ENCODE measurements around the gene TEX14.
"Not testable (repeated sequence)": the region's sequence is repeated elsewhere in the genome, so short reads cannot be mapped to it uniquely, and the experiment has no call there.

The TEX14 gene

GRCh38 chr17:58691701-58692238 lies at the start of gene TEX14:
Gene TEX14, minus strand, starts transcription at chr17:58692045. Its CDS starts 40,044 bp downstream, at chr17:58652001.
- DNase-seq (ENCODE audit: low spot score): no peak

- no peak for DNase-seq (ENCODE audit: low spot score)
These were observed 49.3 kb upstream of the TEX14 start for GRCh38 chr17:58741121-58741625.

GRCh38 chr17:58734811-58735210 lies 43.0 kb upstream of the TEX14 start:
- no peak for DNase-seq (ENCODE audit: low spot score)

GRCh38 chr17:58734040-58734439 lies 42.2 kb upstream of the TEX14 start:
- DNase-seq (ENCODE audit: low spot score): no peak

- no peak for DNase-seq (ENCODE audit: low spot score)
These were observed 39.1 kb upstream of the TEX14 start for GRCh38 chr17:58730937-58731336.

- DNase-seq (ENCODE audit: low spot score): no peak
These were observed 37.0 kb upstream of the TEX14 start for GRCh38 chr17:58728798-58729197.

- DNase-seq (ENCODE audit: low spot score): no peak
These were observed 30.9 kb upstream of the TEX14 start for GRCh38 chr17:58722696-58723095.

GRCh38 chr17:58722274-58722673 lies 30.4 kb upstream of the TEX14 start:
- DNase-seq (ENCODE audit: low spot score): no peak

GRCh38 chr17:58710948-58711552 lies 19.2 kb upstream of the TEX14 start:
- peak; percentile 15 for DNase-seq (ENCODE audit: low spot score)

GRCh38 chr17:58706351-58707140 lies 14.7 kb upstream of the TEX14 start:
- DNase-seq (ENCODE audit: low spot score): no peak

GRCh38 chr17:58703916-58704286 lies 12.1 kb upstream of the TEX14 start:
- DNase-seq (ENCODE audit: low spot score): no peak

- DNase-seq (ENCODE audit: low spot score): peak; percentile 52
These were observed 11.5 kb upstream of the TEX14 start for GRCh38 chr17:58703137-58703915.

GRCh38 chr17:58702708-58703107 lies 10.9 kb upstream of the TEX14 start:
- DNase-seq (ENCODE audit: low spot score): no peak

GRCh38 chr17:58702045-58702476 lies 10.2 kb upstream of the TEX14 start:
- no peak for DNase-seq (ENCODE audit: low spot score)

- no peak for DNase-seq (ENCODE audit: low spot score)
These were observed 7.9 kb upstream of the TEX14 start for GRCh38 chr17:58699771-58700170.

- no peak for DNase-seq (ENCODE audit: low spot score)
These were observed 3.0 kb upstream of the TEX14 start for GRCh38 chr17:58694826-58695225.

- DNase-seq (ENCODE audit: low spot score): no peak
These were observed 2.5 kb upstream of the TEX14 start for GRCh38 chr17:58694302-58694701.

- no peak for DNase-seq (ENCODE audit: low spot score)
These were observed 1.9 kb upstream of the TEX14 start for GRCh38 chr17:58693751-58694150.

GRCh38 chr17:58693208-58693607 lies 1.4 kb upstream of the TEX14 start:
- DNase-seq (ENCODE audit: low spot score): no peak

- DNase-seq (ENCODE audit: low spot score): peak; percentile 77
These were observed 602 bp upstream of the TEX14 start, which contains the start of gene RAD51C for GRCh38 chr17:58692239-58693055. Gene RAD51C, plus strand, starts transcription at chr17:58692602. Its CDS starts 42 bp downstream, at chr17:58692644.

- DNase-seq (ENCODE audit: low spot score): not testable (repeated sequence)
These were observed 1.8 kb downstream of the TEX14 start for GRCh38 chr17:58690033-58690432.
